Skeletal muscle tissue (tissue), 4 donors: ENCODE measurements around the gene C16orf95. TPM values are rescaled to one million over a fixed set of nuclear protein-coding genes. Genes with fewer than 3 reads are reported as not detected.

Experiments
- H3K27ac ChIP-seq: one replicate; pipeline ENCODE4 v1.7.0; 2013; ENCODE audit warnings: mild to moderate bottlenecking, low read depth, low read length, inconsistent platforms
- H3K27me3 ChIP-seq, 3 donors: one replicate each; pipeline ENCODE4 v1.7.0; 2013; ENCODE audit warnings: low read length in 3 of 3; ENCODE audit not compliant: control insufficient read depth in 3 of 3, insufficient read depth in 3 of 3
- H3K36me3 ChIP-seq, 3 donors: one replicate each; pipeline ENCODE4 v1.7.0; 2013; ENCODE audit warnings: low read length in 3 of 3; ENCODE audit not compliant: control insufficient read depth in 3 of 3, insufficient read depth in 3 of 3
- H3K4me1 ChIP-seq, 3 donors: one replicate each; pipeline ENCODE4 v1.7.0; 2013; ENCODE audit warnings: low read length in 3 of 3, mild to moderate bottlenecking in 3 of 3; ENCODE audit not compliant: control insufficient read depth in 3 of 3, insufficient read depth in 3 of 3
- H3K4me3 ChIP-seq, 3 donors: one replicate each; pipeline ENCODE4 v1.7.0; 2013; ENCODE audit warnings: low read length in 3 of 3
- H3K9ac ChIP-seq, 3 donors: one replicate each; pipeline ENCODE4 v1.7.0; 2013; ENCODE audit warnings: low read length in 3 of 3, mild to moderate bottlenecking in 3 of 3, moderate library complexity in 2 of 3, low read depth in 1 of 3
- H3K9me3 ChIP-seq, 3 donors: one replicate each; pipeline ENCODE4 v1.7.0; 2013; ENCODE audit warnings: low read length in 3 of 3; ENCODE audit not compliant: control insufficient read depth in 3 of 3
- total RNA-seq: library from RNA; depleted of rRNA; stranded (reverse); fragments of >200 nt; gene quantifications from one replicate; pipeline ENCODE4 v1.2.3, GENCODE V29; 2014
- donor health status: Osteomylitis.

The C16orf95 gene
- total RNA-seq, 1 donor from 2014 or later, result 2.6 TPM

- Histone ChIP-seq H3K9ac (peak overlapping the region in 1 of 3 donors; percentile 40), H3K4me3 (no peak overlapping the region), H3K36me3 (peaks cover 55 to 67% (median 63%) of the 10 kb centered on the region in 3 donors)
These were observed 15.9 kb upstream of the C16orf95 start for GRCh38 chr16:87333101-87333500.

DNA sequence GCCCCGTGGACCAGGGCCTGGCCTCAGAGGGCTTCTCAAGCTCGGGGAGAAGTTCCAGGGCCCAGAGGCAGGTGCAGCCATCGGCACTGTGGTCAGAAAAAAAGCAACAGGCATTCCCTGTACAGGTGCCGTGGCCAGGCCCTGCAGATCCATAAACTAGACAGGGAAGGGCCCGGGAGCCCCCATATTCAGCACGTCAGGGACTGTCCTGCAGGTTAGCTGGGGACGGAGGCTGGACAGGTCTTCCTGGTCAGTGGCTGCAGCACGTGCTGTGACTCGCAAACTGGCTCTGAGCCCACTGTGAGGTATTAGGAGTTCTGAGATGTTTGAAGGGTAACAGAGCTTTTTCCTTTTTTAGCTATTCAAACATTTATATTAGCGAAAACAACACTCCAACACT is 15.0 kb upstream of the C16orf95 start:
- peaks cover 12 to 33% (median 20%) of the 10 kb centered on the region in 3 donors for H3K4me1 ChIP-seq
- H3K4me3 ChIP-seq, result no peak overlapping the region
- H3K27me3 ChIP-seq, result no peaks in the 10 kb centered on the region
- peak overlapping the region in 1 of 3 donors; percentile 16 for H3K9ac ChIP-seq
- H3K27ac ChIP-seq, result no peak overlapping the region
- peaks cover 62 to 68% (median 64%) of the 10 kb centered on the region in 3 donors for H3K36me3 ChIP-seq
- no peaks in the 10 kb centered on the region for H3K9me3 ChIP-seq

More at GRCh38 chr16:87333101-87333500, 15.9 kb upstream of the C16orf95 start:
- peaks cover 9 to 26% (median 20%) of the 10 kb centered on the region in 3 donors for H3K4me1 ChIP-seq
- H3K27ac ChIP-seq, result peak overlapping the region; percentile 30
- no peaks in the 10 kb centered on the region for H3K27me3 ChIP-seq
- H3K9me3 ChIP-seq, result no peaks in the 10 kb centered on the region

GRCh38 chr16:87331241-87331801 is 14.1 kb upstream of the C16orf95 start:
- Histone ChIP-seq H3K36me3 (peaks cover 62 to 69% (median 64%) of the 10 kb centered on the region in 3 donors), H3K27ac (no peak overlapping the region), H3K9ac (no peak overlapping the region), H3K4me1 (peaks cover 19 to 41% (median 28%) of the 10 kb centered on the region in 3 donors), H3K27me3 (no peaks in the 10 kb centered on the region), H3K4me3 (no peak overlapping the region), H3K9me3 (no peaks in the 10 kb centered on the region)

GRCh38 chr16:87330646-87331045 is 13.5 kb upstream of the C16orf95 start:
- H3K27ac ChIP-seq, result no peak overlapping the region
- no peak overlapping the region for H3K4me3 ChIP-seq
- H3K9ac ChIP-seq, result no peak overlapping the region
- peaks cover 58 to 64% (median 64%) of the 10 kb centered on the region in 3 donors for H3K36me3 ChIP-seq
- no peaks in the 10 kb centered on the region for H3K9me3 ChIP-seq
- no peaks in the 10 kb centered on the region for H3K27me3 ChIP-seq
- H3K4me1 ChIP-seq, result peaks cover 26 to 48% (median 35%) of the 10 kb centered on the region in 3 donors

GRCh38 chr16:87330257-87330624 is 13.0 kb upstream of the C16orf95 start:
- Histone ChIP-seq H3K4me3 (no peak overlapping the region), H3K9ac (no peak overlapping the region), H3K9me3 (no peaks in the 10 kb centered on the region), H3K36me3 (peaks cover 56 to 62% (median 60%) of the 10 kb centered on the region in 3 donors), H3K27me3 (no peaks in the 10 kb centered on the region), H3K4me1 (peaks cover 30 to 52% (median 39%) of the 10 kb centered on the region in 3 donors), H3K27ac (no peak overlapping the region)

GRCh38 chr16:87329436-87330256 is 12.5 kb upstream of the C16orf95 start:
- H3K27ac ChIP-seq, result peak overlapping the region; percentile 47

DNA sequence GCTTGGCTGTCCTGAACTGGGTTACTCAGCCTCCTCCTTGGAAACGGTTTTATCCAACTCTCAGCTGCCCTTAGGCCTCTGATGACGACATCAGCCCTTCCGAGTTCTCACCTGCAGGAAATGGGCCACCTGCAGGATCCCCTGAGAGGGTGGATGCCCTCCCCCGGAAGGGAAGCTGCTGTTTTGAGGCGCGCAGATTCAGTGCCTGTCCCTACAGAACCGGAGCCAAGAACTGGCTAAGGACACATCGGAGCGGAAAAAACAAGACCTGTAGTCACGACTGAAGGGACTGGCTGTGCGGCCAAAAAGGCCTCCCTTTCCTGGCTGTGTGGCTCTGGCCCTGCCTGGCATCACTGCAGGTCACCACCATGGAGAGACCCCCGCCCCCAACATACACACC is 11.7 kb upstream of the C16orf95 start:
- peaks cover 32 to 63% (median 49%) of the 10 kb centered on the region in 3 donors for H3K4me1 ChIP-seq
- no peaks in the 10 kb centered on the region for H3K9me3 ChIP-seq
- peaks cover 43 to 48% (median 46%) of the 10 kb centered on the region in 3 donors for H3K36me3 ChIP-seq
- no peaks in the 10 kb centered on the region for H3K27me3 ChIP-seq
- H3K9ac ChIP-seq, result no peak overlapping the region
- H3K27ac ChIP-seq, result peak overlapping the region; percentile 47
- H3K4me3 ChIP-seq, result no peak overlapping the region

More at GRCh38 chr16:87329436-87330256, 12.5 kb upstream of the C16orf95 start:
- Histone ChIP-seq H3K4me3 (no peak overlapping the region), H3K27me3 (no peaks in the 10 kb centered on the region), H3K9ac (no peak overlapping the region), H3K9me3 (no peaks in the 10 kb centered on the region), H3K36me3 (peaks cover 50 to 56% (median 54%) of the 10 kb centered on the region in 3 donors), H3K4me1 (peaks cover 30 to 58% (median 44%) of the 10 kb centered on the region in 3 donors)

- Histone ChIP-seq H3K27me3 (no peaks in the 10 kb centered on the region), H3K4me3 (no peak overlapping the region), H3K9ac (no peak overlapping the region), H3K9me3 (no peaks in the 10 kb centered on the region), H3K36me3 (peaks cover 38 to 40% (median 39%) of the 10 kb centered on the region in 3 donors), H3K4me1 (peaks cover 29 to 63% (median 43%) of the 10 kb centered on the region in 3 donors), H3K27ac (peak overlapping the region; percentile 25)
These were observed 10.8 kb upstream of the C16orf95 start for GRCh38 chr16:87327798-87328495.

GRCh38 chr16:87326151-87326571 is 9.0 kb upstream of the C16orf95 start:
- H3K9ac ChIP-seq, result peak overlapping the region in 2 of 3 donors; percentile 14 to 35
- H3K36me3 ChIP-seq, result peaks cover 32 to 38% (median 33%) of the 10 kb centered on the region in 3 donors
- H3K4me1 ChIP-seq, result peaks cover 29 to 54% (median 32%) of the 10 kb centered on the region in 3 donors
- peak overlapping the region; percentile 28 for H3K27ac ChIP-seq
- no peaks in the 10 kb centered on the region for H3K9me3 ChIP-seq
- no peak overlapping the region for H3K4me3 ChIP-seq
- no peaks in the 10 kb centered on the region for H3K27me3 ChIP-seq
